NB4 (cell line): ENCODE measurements around the gene FRMD4B.
"Not testable (repeated sequence)": the region's sequence is repeated elsewhere in the genome, so short reads cannot be mapped to it uniquely, and the experiment has no call there.

ENCODE experiments used
- DNase-seq: peaks from one replicate; pipeline ENCODE4 v3.0.0; 2010; ENCODE audit warnings: low read depth
- H3K4me3 ChIP-seq: one replicate; pipeline ENCODE4 v1.5.1; 2011; ENCODE audit warnings: mild to moderate bottlenecking, low read depth, low read length, moderate library complexity
- CTCF ChIP-seq: IDR thresholded peaks from one replicate; pipeline ENCODE4 v1.5.1; 2012; ENCODE audit warnings: low read depth, low read length
- MAX ChIP-seq: IDR thresholded peaks from 2 replicates; pipeline ENCODE4 v1.6.1; 2011; ENCODE audit warnings: low read depth, low read length
- MYC ChIP-seq: IDR thresholded peaks from 2 replicates; pipeline ENCODE4 v1.6.1; 2011; ENCODE audit warnings: low read depth, low read length
- POLR2A ChIP-seq: IDR thresholded peaks from 2 replicates; pipeline ENCODE4 v1.6.1; 2011; ENCODE audit warnings: mild to moderate bottlenecking; ENCODE audit not compliant: insufficient read length; ENCODE audit errors: extremely low read depth

The FRMD4B gene

GRCh38 chr3:69323941-69324340, 61.9 kb downstream of the FRMD4B start:
- no peak for TF ChIP-seq MYC
- no peak for TF ChIP-seq MAX
- no peak for TF ChIP-seq CTCF
- TF ChIP-seq POLR2A: no peak
- DNase-seq: no peak
- no peak overlapping the region for H3K4me3 ChIP-seq

GRCh38 chr3:69322512-69322911, 63.4 kb downstream of the FRMD4B start:
- DNase-seq, H3K4me3 ChIP-seq: not testable (repeated sequence)

- DNase-seq: no peak
- no peak overlapping the region for H3K4me3 ChIP-seq
- no peak for TF ChIP-seq MAX
- no peak for TF ChIP-seq POLR2A
- no peak for TF ChIP-seq MYC
- no peak for TF ChIP-seq CTCF
Observed at GRCh38 chr3:69322158-69322509, 63.8 kb downstream of the FRMD4B start.

GRCh38 chr3:69321301-69322157, 64.4 kb downstream of the FRMD4B start:
- no peak for TF ChIP-seq POLR2A
- TF ChIP-seq MYC: no peak
- TF ChIP-seq CTCF: no peak
- TF ChIP-seq MAX: no peak
- DNase-seq: no peak

GRCh38 chr3:69320871-69321271, 65.0 kb downstream of the FRMD4B start:
- TF ChIP-seq POLR2A (no peak), MYC (no peak), MAX (no peak), CTCF (no peak)
- no peak overlapping the region for H3K4me3 ChIP-seq
- peak; percentile 57 for DNase-seq

More at GRCh38 chr3:69321301-69322157, 64.4 kb downstream of the FRMD4B start:
- no peak overlapping the region for H3K4me3 ChIP-seq

GRCh38 chr3:69319652-69320051, 66.2 kb downstream of the FRMD4B start:
- H3K4me3 ChIP-seq: no peak overlapping the region
- no peak for DNase-seq
- TF ChIP-seq POLR2A (no peak), CTCF (no peak), MAX (no peak), MYC (no peak)
